ENCODE data around the gene MIER1.

- TF ChIP-seq, protein P1, sequence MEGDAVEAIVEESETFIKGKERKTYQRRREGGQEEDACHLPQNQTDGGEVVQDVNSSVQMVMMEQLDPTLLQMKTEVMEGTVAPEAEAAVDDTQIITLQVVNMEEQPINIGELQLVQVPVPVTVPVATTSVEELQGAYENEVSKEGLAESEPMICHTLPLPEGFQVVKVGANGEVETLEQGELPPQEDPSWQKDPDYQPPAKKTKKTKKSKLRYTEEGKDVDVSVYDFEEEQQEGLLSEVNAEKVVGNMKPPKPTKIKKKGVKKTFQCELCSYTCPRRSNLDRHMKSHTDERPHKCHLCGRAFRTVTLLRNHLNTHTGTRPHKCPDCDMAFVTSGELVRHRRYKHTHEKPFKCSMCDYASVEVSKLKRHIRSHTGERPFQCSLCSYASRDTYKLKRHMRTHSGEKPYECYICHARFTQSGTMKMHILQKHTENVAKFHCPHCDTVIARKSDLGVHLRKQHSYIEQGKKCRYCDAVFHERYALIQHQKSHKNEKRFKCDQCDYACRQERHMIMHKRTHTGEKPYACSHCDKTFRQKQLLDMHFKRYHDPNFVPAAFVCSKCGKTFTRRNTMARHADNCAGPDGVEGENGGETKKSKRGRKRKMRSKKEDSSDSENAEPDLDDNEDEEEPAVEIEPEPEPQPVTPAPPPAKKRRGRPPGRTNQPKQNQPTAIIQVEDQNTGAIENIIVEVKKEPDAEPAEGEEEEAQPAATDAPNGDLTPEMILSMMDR (conservative IDR thresholded peaks at IDR 0.05): no peak
- no peak for TF ChIP-seq ZFX (IDR thresholded peaks at IDR 0.05)
Observed at GRCh38 chr1:67020304-67020703, 95.5 kb downstream of the MIER1 start.
